HG03139 (cell line): ENCODE measurements around the gene PADI2.

Experiments
- ATAC-seq: cut with Tn5 transposase; IDR thresholded peaks from one replicate; pipeline ENCODE4 v1.9.1; 2021; ENCODE audit not compliant: unreplicated experiment

PADI2 gene

DNA sequence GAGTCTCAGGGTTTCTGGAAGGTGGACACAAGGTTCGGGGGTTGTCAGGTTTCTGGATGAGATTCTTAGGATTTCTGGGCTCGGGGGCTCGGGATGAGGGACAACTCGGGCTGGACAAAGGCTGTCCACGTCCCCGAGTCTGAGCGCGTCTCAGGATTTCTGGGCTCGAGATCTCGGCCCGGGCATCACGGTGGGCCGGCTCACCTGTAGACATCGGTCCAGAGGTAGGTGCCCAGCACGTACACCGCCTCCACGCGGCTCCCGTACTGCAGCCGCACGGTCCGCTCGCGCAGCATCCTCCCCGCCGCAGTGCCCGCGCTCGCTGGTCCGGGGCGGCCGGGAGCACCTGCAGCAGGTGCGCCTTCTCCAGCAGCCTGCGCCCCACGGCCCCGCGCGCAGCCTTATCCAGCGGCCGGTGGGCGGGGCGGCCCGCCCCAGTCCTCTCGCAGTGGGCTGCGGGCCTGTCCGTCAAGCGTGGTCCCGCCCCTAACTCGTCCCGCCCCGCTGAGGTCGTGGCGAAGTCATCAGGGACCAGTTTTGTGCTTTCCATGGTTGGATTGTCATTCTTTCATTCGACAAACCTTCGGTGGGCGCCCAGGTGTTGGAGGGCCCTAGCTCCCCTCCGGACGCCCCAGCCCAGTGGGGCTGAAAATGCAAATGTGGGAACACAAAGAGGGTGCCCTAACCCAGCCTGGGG lies at the start of gene PADI2:
Gene PADI2, minus strand, starts transcription at position 376 of the 697 bp plus-strand sequence. Its CDS starts 80 bp downstream, at position 296.
- ATAC-seq, result no peak

DNA sequence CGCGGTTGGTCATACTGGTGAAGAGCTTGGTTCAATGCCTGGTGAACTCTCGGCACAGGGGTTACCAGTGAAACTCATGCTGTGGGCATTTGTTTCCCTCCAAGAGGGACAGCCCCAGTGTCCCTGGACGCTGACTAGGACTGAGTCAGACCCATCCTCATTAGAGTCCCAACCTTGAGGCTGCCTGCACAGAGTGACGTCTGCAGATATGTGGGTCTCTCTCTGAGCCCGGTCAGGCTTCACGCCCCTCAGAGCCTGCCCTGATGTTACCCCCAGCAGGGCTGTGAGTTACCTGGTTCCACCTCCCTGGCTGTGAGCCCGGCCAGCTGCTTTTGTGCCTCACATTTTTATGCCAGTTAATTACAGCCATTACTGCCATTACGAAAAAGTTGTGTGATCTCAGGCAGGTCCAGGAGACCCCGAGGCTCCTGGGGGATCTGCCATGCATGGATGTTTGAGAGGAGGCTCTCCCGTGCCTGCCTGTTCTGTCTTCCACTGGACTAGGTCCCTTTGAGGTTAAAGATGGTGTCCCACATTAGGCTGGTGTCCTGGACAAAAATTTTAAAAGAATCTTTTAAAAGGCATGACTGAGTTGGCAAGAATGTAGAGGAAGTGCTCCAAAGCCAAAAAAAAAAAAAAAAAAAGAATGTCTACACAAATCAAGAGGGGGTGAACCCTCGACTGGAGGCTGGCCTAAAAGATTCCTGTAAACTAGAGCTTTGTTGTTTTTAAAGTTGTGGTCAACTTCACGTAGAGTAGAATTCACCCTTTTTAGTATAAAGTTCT lies 49.0 kb upstream of the PADI2 start:
- ATAC-seq, result no peak

DNA sequence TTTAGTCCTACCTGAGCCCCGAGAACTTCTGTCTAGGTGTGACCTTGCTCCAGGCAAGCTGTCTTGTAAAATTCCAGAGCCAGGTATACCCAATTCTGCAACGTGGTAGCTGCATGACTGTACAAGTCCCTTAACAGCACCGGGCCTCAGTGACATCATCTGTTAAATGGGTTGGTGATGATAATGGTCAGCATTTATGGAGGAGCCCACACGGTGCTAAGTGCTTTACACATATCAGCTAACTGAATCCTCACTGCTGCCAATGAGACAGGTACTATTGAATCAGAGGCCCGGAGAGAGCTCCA lies 48.5 kb upstream of the PADI2 start:
- no peak for ATAC-seq

DNA sequence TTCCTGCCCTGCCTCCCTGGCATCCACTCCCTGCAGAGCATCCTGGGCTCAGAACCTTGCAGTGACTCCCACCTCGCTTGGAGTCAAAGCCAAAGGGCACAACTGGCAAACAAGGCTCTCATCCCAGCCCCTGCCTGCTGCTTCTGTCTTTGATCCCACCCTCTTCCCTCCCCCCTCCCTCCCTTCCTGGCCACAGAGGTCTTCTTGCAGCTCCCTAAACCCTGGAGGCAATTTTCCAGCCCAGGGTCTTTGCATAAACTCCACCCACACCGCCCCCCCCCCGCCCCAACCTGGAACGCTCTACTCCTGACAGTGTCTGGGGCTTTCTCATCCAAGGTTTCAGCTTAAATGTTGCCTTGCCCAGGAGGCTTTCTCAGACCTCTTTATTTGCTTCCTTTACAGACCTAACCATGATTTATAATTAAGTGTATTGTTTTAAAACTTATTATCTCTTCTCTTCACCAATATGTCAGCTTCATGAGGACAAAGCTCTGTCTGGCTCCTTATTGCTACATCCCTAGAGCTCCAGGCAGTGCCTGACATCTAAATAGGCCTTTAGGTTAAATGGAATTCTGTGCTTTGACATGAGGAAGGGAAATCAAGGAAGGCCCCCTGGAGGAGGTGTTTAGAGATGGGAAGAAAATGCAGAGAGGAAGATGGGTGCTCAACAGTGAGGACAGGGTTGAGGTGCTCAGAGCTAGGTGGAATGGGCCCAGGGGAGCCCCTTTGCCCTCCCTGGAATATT lies 48.0 kb upstream of the PADI2 start:
- no peak for ATAC-seq

DNA sequence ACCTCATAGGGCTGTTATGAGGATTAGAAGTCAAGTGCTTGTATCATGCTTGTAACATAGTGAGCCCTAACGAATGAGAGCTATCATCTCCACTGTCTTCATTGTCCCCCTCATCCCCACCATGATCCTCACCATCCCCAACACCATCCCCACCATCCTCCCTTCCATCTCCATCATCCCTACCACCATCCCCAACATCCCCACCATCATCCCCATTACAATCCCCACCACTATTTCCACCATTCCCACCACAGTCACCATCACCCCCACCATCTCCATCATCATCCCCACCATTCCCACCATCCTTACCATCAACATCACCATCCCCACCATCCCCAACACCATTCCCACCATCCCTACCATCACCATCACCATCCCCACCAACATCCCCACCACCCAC lies 46.6 kb upstream of the PADI2 start:
- ATAC-seq, result no peak

DNA sequence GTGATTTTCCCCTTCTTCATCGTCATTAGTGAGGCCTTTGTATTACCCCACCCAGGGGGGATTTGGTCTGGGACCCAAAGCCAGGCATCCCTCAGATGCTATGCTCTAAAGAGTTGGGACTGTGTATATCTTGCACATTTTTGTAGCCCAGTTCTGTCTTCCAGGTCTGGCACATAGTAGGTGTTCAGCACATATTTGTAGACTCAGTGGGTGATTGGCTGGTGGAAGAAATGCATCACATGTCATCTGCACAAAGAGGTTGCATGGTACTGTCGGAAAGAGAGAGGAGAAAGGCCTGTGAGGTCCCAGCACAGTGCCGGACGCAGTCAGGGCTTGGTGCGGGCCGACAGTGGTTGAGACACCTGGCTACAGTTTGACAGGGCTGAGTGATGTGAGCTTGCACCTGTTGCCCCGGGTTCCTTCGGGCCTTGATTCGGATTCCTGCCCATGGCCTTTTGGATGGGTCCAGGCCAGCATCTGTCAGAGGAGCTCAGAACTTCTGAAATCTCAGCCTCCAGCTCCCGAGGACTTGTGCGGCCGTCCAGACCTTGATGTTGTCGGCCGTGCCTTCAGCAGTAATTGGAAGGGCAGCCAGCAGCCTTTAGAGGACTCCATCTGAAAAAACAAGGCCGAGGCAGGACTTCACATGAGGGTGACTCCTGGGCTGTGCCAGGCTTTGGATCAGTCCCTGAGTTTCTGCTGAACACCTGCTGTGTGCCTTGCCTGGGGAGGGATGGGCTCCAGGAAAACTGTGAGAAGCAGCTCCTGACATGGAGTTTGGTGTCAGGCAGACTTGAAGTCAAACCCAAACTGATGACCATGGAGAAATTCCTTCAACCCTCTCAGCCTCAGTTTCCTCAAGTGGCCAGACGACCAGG lies 44.8 kb upstream of the PADI2 start:
- no peak for ATAC-seq

DNA sequence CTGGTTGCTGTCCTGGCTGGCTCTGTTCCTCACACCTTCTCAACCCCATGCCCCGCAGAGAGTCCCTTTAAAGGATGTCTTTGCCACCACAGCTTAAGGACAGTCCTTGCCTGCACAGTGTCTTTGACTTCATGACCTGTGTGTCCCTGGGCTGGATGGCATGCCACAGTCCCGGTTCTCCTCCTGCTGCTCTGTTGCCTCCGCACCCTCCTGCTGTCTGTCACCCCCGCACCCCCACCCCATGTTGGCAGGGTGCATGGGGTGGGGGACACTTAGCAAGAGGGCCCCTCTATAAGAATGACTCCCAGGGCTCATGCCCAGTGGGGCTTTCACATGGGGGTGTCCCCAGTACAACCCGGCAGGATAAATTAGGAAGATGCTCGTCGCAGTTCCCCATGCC lies 44.1 kb upstream of the PADI2 start:
- no peak for ATAC-seq

DNA sequence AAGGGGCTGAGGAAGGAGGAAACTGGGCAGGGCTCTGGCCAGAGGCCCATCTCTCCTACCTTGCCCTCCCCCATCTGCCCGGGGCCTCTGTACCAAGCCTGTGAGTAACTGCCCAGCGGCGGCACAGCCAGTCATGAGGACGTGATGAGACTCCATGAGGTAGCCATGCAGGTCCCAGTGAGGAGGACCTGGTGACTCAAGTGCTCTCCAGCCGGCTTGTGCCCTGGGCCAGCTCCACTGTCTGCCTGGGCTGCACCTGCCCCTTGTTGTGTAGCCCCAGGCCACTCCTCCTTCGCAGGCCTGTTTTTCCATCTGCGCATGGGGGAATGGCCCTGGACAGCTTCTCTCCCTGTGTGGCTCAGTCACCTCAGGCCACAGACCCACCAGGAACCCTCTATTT lies 43.7 kb upstream of the PADI2 start:
- ATAC-seq, result no peak

DNA sequence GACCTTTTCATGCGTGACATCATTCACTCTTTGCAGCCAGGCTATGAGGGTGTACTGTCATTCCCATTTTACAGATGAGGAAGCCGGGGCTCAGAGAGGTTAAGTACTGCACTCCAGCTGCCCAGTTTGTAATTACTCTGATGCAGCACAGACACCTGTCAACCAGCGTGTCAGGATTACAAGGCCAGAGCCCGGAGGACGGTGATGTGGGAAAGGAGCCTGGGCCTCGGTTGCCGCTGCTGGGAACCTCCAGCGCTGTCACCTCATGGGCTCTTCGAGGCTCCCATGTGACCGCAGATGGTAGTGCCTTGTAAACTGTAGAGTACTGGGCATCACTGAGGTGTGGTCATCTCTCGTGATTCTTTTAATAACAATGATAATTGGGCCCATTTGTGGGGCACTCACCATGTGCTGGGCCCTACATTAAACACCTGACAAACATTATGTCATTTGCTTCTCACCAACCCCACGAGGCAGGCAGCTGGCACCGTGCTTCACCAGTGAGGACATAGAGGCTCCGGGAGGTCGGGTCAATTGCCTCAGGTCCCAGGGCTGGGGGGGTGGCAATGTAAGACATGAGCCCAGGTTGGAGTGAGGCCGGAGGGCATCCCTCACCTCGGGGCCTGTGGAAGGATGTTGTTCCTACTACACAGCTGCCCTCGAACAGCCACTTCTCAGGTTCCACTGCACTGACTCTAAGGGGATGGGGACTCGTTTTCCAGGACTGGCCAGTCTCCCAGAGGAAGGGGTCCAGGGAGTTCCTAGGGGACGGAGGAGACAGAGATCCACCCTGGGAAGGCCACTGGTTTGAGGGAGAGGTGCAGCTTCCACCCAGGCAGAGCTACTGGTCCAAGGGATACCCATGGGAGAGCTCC lies 42.9 kb upstream of the PADI2 start:
- no peak for ATAC-seq

DNA sequence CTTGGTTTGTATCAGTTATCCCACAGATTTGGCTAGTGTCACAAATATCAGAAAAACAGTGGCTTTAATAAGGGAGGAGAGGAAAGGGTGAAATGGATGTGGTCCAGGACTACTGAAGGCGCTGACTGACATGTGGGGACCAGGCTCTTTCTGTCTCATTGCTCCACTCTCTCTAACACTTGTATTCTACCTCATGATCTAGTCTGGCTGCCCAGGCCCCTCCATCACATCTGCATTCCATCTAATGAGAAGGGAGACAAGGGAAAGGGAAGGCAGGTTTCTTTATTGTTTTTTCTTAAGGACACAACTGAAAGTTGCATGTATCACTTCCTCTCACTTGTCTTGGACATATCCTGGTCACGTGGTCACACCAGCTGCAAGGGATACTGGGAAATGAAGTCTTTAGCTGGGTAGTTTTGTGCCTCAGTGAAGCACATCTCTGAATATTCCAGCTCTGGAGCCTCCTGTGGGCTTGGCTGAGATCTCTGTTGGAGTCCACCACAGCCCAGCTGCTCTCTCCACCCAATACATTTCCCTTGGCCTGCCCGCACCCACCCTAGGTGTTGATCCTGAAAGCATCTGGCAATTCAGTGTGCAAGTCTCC lies 42.0 kb upstream of the PADI2 start:
- ATAC-seq, result no peak

DNA sequence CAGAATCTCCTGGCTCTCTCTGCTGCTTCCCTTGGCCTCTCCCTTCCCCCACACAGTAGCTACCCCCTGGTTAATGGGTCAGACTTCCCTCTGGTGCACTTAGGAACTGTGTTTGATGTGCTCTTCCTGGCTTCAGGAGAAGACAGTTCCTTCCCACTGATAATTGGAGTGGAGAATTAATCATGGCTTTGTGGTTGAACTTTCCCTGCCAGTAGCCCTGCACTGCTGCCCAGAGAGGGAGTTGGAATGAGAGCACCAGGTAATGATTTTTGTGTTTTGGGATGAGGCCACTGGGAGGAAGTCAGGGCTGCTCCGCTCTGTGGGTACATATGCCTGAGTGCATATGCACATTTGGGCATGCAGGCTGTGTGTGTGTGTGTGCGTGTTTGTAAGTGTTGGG lies 39.7 kb upstream of the PADI2 start:
- no peak for ATAC-seq

DNA sequence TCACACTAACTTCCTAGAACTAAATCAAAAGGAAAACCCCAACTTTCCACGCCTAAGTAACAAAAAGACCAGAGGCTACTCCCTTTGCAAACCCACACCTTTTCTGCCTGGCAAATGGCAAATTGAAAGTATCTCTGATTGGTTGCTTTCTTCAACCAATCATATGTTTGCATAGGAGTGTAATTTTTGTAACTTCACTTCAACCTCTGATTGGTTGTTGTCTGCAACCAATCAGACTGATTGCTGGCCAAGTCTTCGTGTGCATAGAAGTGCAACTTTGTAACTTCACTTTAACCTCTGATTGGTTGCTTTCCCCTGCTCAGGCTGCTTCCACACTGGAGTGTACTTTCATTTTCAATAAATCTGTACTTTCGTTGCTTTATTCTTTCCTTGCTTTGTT lies 36.9 kb upstream of the PADI2 start:
- ATAC-seq, result no peak

DNA sequence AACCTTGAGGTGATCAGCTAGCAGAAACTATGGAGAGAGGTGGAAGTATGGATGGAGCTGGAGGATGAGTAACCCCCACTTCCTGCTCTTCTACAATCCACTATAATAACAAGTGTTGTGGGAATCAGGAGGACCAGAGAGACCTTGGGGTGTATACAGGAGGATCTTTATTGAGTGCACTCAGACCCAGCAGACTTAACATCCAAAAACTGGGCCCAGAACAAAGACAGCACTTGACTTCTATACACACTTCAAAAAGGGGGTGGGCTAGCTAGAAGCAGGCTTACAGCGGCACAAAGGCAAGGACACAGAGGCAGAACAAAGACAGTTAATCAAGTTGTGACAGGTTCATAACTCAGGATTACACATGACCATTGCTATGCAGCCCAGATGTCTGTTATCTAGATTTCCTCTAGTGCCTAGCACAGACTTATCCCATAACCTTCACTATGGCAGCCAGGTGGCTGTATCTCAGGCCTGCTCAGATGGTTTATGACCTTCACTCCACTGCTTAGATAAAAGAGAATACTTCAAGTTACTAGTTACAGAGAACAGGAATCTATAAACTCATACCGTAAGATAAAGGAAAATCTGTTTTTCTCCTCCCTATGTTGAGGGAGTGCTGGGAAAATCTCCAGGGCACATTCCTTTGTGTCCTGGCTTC lies 36.1 kb upstream of the PADI2 start:
- no peak for ATAC-seq

DNA sequence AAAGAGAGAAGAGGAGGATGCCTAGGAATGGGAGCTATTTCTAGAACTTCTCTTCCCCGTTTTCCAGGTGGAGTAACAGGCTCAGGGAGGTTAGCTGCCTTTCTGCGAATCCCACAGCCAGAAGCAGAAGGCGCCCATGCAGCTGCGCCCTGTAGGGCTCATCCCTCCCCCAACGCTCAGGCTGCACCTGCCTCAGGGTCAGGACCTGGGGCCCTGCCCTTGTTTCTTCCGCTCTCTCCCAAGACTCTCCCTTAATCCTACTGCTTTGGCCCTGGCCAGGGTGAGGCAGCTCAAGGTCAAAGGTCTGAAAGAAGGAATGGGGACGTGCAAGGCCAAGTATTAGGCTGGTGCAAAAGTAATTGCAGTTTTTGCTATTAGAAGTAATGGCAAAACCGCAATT lies 30.5 kb upstream of the PADI2 start:
- no peak for ATAC-seq

DNA sequence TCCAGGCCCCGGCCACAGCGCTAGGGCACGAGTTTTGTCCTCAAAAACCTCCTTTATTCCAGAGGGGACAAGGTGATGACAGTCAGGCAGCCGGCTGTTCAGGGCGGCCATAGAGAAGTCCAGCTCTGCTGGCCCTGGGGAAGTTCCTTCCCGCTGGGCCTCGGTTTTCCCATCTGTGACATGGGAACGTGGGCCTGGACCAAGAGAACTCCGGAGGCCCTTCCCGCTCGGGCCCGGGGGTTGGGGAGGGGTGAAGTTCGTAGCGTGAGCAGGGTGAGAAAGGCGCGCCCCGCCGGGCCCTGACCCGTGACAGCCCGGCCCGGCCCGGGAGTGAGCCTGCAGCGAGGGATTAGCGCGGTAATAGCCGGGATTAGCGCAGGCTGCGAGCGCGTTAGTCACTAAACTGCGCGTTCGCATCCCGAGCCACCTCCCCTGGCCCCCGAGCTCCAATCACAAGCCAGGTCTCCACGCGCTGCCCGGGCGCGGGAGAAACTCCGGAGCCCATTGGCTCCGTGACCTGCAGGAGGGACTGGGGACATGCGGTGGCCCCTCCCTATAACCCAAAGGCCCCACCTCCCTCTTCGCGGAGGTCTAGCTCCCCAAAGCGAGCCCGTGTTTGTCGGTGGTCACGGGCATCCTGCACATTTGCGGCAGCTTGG lies 29.8 kb upstream of the PADI2 start:
- no peak for ATAC-seq

DNA sequence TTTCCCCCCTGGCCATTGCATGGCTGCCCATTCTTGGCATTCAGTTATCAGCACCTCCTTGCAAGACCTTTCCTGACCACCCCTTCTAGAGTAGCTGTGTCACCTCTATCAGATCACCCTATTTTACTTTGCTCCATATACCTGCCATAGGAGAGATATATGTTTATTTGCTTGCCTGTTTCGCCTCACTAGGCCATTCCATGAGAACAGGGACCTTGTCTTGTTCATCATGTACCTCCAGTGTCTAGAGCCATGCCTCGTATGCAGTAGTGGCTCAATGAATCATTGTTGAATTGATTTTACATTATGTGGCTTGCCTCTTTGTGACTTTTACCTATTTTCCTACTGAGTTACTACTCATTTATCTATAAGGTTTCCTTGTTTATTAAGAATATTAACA lies 26.4 kb upstream of the PADI2 start:
- ATAC-seq, result no peak

DNA sequence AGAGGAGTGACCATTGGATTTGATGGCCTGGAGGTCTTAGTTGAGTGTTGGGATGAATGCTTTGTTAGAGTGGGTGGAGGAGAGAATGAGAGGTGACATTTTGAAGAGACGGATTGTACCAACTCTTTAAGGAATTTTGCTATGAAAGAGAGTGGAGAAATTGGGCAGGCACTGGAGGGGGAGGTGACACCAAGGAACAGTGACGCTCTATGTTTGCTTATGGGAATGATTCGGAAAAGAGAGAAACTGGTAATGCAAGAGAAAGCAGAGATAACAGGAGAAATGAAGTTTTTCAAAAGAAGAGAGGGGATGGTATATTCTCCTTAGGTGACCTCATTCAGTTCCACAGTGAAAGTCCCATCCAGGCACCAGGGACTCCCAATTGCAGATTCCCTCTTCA lies 24.5 kb upstream of the PADI2 start:
- no peak for ATAC-seq

DNA sequence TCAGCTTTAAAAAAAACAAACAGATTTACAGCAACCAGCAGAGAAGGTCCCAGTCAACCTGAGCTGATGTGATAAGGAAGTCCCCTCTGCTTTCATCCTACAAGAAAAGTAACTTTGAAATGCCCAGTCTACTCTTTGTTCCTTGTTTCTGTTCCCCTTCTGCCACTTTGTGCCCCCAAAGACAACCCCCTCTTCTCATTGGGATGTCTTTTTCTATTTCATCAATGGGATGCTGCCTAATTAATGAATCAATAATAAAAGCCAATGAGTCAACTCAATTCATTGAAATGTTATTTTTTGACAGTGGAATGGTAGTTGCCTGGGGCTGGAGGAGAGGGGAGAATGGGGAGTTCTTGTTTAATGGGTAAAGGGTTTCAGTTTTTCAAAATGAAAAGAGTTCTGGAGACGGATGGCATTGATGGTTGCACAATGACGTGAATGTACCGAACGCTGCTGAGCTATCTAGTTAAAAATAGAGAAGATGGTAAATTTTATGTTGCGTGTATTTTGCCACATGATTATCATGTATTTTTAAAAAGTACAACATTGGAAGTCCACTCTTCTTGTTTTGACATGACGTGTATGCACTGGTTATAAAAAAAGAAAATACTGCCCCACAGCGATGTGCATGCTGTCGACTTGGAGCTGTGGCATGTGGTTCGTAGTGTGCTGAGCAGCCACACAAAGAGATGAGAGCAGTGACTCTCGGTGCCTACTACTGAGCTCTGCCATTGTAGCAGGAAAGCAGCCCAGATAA lies 22.4 kb upstream of the PADI2 start:
- no peak for ATAC-seq
